Nephron progenitor cell (in vitro differentiated cells): ENCODE measurements around the gene ORC5.

Experiments used
- DNase-seq: peaks from one replicate; pipeline ENCODE4 v3.0.0; 2021
- H3K27ac Mint-ChIP-seq: 2 replicates; pipeline ENCODE4 v1.8.0; 2021; ENCODE audit warnings: mild to moderate bottlenecking, moderate library complexity, mixed read lengths
- H3K27me3 Mint-ChIP-seq: 2 replicates; pipeline ENCODE4 v1.8.0; 2021; ENCODE audit warnings: mild to moderate bottlenecking, low read depth, mixed read lengths; ENCODE audit not compliant: poor library complexity
- H3K36me3 Mint-ChIP-seq: 2 replicates; pipeline ENCODE4 v1.8.0; 2021; ENCODE audit warnings: low read depth, mixed read lengths
- H3K4me1 Mint-ChIP-seq: 2 replicates; pipeline ENCODE4 v1.8.0; 2021; ENCODE audit warnings: mixed read lengths
- H3K4me3 Mint-ChIP-seq: 2 replicates; pipeline ENCODE4 v1.8.0; 2021; ENCODE audit warnings: mild to moderate bottlenecking, moderate library complexity, mixed read lengths
- H3K9me3 Mint-ChIP-seq: 2 replicates; pipeline ENCODE4 v1.8.0; 2021; ENCODE audit warnings: mild to moderate bottlenecking, moderate library complexity, mixed read lengths
- CTCF ChIP-seq: fragments of 200-600 bp; sonication (generic); IDR thresholded peaks from 2 replicates; pipeline ENCODE4 v1.5.0; 2021; ENCODE audit warnings: antibody characterized with exemption

Gene ORC5

GRCh38 chr7:104207348-104207730, 474 bp downstream of the ORC5 start:
- DNase-seq = no peak

GRCh38 chr7:104206841-104207240, 972 bp downstream of the ORC5 start:
- no peak for TF ChIP-seq CTCF
- Mint-ChIP-seq H3K36me3 (peaks cover 36% of the 10 kb centered on the region), H3K27ac (no peak overlapping the region), H3K4me1 (peaks cover 27% of the 10 kb centered on the region), H3K27me3 (peaks cover 7% of the 10 kb centered on the region), H3K9me3 (peaks cover 40% of the 10 kb centered on the region), H3K4me3 (peak overlapping the region; percentile 96)
- DNase-seq = no peak

More at GRCh38 chr7:104207348-104207730, 474 bp downstream of the ORC5 start:
- Mint-ChIP-seq H3K27ac (peak overlapping the region; percentile 93), H3K4me3 (peak overlapping the region; percentile 96), H3K27me3 (peaks cover 7% of the 10 kb centered on the region), H3K36me3 (peaks cover 31% of the 10 kb centered on the region), H3K9me3 (peaks cover 39% of the 10 kb centered on the region), H3K4me1 (peaks cover 27% of the 10 kb centered on the region)
- TF ChIP-seq CTCF = no peak

- no peak for TF ChIP-seq CTCF
- no peak overlapping the region for H3K4me3 Mint-ChIP-seq
- H3K27me3 Mint-ChIP-seq = no peaks in the 10 kb centered on the region
- no peak for DNase-seq
- H3K27ac Mint-ChIP-seq = no peak overlapping the region
- H3K4me1 Mint-ChIP-seq = no peaks in the 10 kb centered on the region
- peaks cover 88% of the 10 kb centered on the region for H3K36me3 Mint-ChIP-seq
- peaks cover 39% of the 10 kb centered on the region for H3K9me3 Mint-ChIP-seq
Observed at GRCh38 chr7:104198673-104199278, 9.0 kb downstream of the ORC5 start.

- H3K27ac Mint-ChIP-seq = no peak overlapping the region
- no peak for DNase-seq
Observed at GRCh38 chr7:104196161-104196560, 11.7 kb downstream of the ORC5 start.

GRCh38 chr7:104192434-104192833, 15.4 kb downstream of the ORC5 start:
- Mint-ChIP-seq H3K36me3 (peaks cover 88% of the 10 kb centered on the region), H3K9me3 (no peaks in the 10 kb centered on the region), H3K4me1 (no peaks in the 10 kb centered on the region), H3K4me3 (no peak overlapping the region), H3K27ac (no peak overlapping the region), H3K27me3 (no peaks in the 10 kb centered on the region)
- no peak for TF ChIP-seq CTCF
- DNase-seq = no peak

More at GRCh38 chr7:104196161-104196560, 11.7 kb downstream of the ORC5 start:
- peaks cover 89% of the 10 kb centered on the region for H3K36me3 Mint-ChIP-seq
- H3K4me1 Mint-ChIP-seq = no peaks in the 10 kb centered on the region
- H3K4me3 Mint-ChIP-seq = no peak overlapping the region
- TF ChIP-seq CTCF = no peak
- peaks cover 31% of the 10 kb centered on the region for H3K9me3 Mint-ChIP-seq
- no peaks in the 10 kb centered on the region for H3K27me3 Mint-ChIP-seq

- Mint-ChIP-seq H3K9me3 (peaks cover 35% of the 10 kb centered on the region), H3K4me3 (no peak overlapping the region), H3K36me3 (peaks cover 90% of the 10 kb centered on the region), H3K27ac (no peak overlapping the region), H3K4me1 (no peaks in the 10 kb centered on the region), H3K27me3 (no peaks in the 10 kb centered on the region)
- DNase-seq = no peak
- TF ChIP-seq CTCF = no peak
Observed at GRCh38 chr7:104185346-104185745, 22.5 kb downstream of the ORC5 start.
